IPS-18c (cell line): Measurements from ENCODE around the gene TLL1.

Experiments used
- H3K4me3 ChIP-seq: 2 replicates; pipeline ENCODE4 v1.7.0; 2013; ENCODE audit warnings: low read depth, mild to moderate bottlenecking, low read length, moderate library complexity; ENCODE audit not compliant: insufficient read depth
- H3K9me3 ChIP-seq: one replicate; pipeline ENCODE4 v1.6.1; 2013; ENCODE audit warnings: mild to moderate bottlenecking, low read length, moderate library complexity; ENCODE audit not compliant: control insufficient read depth, insufficient read depth

The TLL1 gene

DNA sequence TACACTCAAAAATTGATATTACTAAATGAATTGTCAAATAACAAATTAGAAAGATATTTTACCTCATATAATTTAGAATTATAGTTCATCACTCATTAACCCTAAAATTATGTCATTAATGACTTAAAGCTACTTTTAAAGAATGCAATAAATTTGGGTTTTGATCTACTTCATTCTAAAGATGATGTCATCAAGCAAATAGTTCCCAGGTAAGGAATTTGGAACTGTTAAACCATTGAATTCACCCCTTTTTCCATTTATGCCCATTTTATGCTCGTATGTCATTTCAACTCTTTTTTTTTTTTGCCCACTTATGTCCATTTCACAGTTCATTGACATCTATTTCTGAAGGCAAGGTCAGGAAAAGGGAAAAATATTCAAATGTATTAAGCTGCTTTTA lies 135.5 kb downstream of the TLL1 start:
- Histone ChIP-seq H3K4me3 (no peak overlapping the region), H3K9me3 (no peaks in the 10 kb centered on the region)

GRCh38 chr4:166012129-166013030 lies 139.3 kb downstream of the TLL1 start:
- Histone ChIP-seq H3K4me3 (no peak overlapping the region), H3K9me3 (no peaks in the 10 kb centered on the region)

GRCh38 chr4:166014411-166014810 lies 141.4 kb downstream of the TLL1 start:
- Histone ChIP-seq H3K9me3 (no peaks in the 10 kb centered on the region), H3K4me3 (no peak overlapping the region)

- H3K4me3 ChIP-seq: no peak overlapping the region
- no peaks in the 10 kb centered on the region for H3K9me3 ChIP-seq
Measured at GRCh38 chr4:166017804-166018203, 144.8 kb downstream of the TLL1 start.

GRCh38 chr4:166019441-166020220 lies 146.6 kb downstream of the TLL1 start:
- no peaks in the 10 kb centered on the region for H3K9me3 ChIP-seq

DNA sequence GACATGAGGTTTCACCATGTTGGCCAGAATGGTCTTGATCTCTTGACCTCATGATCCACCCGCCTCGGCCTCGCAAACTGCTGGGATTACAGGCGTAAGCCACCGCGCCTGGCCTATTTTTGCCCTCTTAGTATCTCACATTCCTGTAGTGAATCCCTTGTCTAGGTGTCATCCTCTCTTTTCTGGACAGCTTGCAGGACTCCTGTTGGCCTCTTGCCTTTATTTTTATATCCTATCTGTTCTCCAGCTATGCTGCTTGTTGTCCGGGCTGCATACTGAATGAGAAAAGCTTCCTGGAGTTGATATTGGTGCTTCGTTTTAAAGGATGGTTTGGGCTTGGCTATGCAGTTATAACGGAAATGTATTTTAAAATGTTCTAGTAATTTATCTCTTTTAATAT lies 148.6 kb downstream of the TLL1 start:
- Histone ChIP-seq H3K9me3 (no peaks in the 10 kb centered on the region), H3K4me3 (no peak overlapping the region)

More at GRCh38 chr4:166019441-166020220, 146.6 kb downstream of the TLL1 start:
- H3K4me3 ChIP-seq: no peak overlapping the region

DNA sequence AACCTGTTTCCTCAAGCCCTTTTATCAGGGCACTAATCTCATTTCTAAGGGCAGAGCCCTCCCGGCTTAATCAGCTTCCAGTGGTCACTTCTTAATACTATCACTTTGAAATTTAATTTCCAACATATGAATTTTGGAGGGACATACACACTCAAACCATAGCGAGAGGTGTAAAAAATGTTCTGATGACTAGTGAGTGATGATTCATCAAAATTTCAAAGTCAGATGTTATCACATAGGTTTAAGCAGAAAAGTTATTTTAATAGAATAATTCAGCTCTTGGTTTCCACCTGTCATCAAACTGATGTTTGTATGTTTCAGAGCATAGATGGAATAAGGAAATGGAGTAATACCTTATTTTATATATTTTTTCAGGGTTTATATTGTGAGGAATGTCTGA lies 161.9 kb downstream of the TLL1 start:
- no peak overlapping the region for H3K4me3 ChIP-seq

GRCh38 chr4:166039822-166040221 lies 166.8 kb downstream of the TLL1 start:
- H3K9me3 ChIP-seq: no peaks in the 10 kb centered on the region
- no peak overlapping the region for H3K4me3 ChIP-seq

More for the DNA sequence above, 161.9 kb downstream of the TLL1 start:
- no peaks in the 10 kb centered on the region for H3K9me3 ChIP-seq

DNA sequence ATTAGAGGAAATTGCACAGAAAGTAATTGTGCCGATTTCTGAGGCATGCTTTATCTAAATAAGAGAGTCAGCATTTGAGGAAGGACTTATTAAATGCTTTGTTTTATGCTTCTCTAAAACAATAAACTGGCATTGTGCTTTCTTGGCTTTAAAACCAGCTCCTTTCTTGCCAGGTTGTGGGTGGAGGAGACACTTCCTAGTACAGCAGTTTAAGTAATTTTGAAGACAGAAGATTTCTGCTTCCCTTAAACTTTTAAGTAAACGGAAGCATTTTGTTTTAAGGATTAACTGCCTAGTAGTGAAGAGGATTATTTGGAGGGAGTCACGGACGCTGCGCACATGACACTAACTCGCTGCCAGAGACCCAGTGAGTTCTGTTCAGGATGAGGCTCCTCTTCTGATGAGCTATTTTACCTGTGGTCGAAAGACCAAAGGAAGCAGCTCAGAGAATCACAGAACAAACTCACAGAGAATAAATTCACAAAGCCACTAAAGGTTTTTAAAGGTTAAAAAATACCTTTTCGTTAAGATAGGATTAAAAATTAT lies 169.5 kb downstream of the TLL1 start:
- Histone ChIP-seq H3K9me3 (no peaks in the 10 kb centered on the region), H3K4me3 (no peak overlapping the region)

- Histone ChIP-seq H3K4me3 (no peak overlapping the region), H3K9me3 (no peaks in the 10 kb centered on the region)
Measured at GRCh38 chr4:166043801-166044200, 170.8 kb downstream of the TLL1 start.

DNA sequence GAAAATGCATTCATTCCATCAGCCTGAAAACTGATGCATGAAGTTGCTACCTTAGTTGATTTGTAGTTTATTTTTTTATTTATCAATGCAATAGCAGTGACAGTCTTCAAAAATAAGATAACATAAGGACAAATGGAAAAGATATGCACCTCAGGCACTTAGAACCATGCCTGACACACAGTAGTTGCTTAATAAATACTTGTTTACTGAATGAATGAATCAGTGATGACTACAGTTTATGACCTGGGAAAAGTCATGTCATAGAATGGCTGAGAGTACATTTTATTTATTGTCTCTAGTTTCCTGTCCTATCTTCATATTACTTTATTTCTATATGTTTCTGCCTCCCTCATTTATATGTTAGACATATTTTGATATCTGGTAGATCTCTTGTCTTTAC lies 171.8 kb downstream of the TLL1 start:
- H3K9me3 ChIP-seq: no peaks in the 10 kb centered on the region
- H3K4me3 ChIP-seq: no peak overlapping the region

- no peaks in the 10 kb centered on the region for H3K9me3 ChIP-seq
- H3K4me3 ChIP-seq: no peak overlapping the region
Measured at GRCh38 chr4:166045457-166045856, 172.4 kb downstream of the TLL1 start.

DNA sequence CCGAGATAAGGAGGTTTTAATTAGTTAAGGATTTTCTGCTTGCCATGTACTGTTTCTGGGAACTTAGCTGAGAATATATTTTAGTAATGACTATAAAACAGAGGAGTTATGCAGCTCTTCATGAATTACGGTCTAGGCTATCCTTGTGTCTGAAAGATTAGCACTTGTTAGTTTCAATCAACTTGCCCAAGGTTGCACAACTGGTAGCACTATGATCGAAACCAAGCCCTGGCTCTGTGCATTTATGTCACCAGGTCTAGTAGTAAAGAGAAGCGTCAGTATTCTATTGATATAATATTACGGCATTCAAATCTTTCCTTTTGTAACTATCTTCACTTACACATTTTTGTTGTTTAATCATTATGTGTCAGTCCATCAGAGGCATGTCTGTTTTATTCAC lies 176.0 kb downstream of the TLL1 start:
- H3K9me3 ChIP-seq: no peaks in the 10 kb centered on the region
- H3K4me3 ChIP-seq: no peak overlapping the region

DNA sequence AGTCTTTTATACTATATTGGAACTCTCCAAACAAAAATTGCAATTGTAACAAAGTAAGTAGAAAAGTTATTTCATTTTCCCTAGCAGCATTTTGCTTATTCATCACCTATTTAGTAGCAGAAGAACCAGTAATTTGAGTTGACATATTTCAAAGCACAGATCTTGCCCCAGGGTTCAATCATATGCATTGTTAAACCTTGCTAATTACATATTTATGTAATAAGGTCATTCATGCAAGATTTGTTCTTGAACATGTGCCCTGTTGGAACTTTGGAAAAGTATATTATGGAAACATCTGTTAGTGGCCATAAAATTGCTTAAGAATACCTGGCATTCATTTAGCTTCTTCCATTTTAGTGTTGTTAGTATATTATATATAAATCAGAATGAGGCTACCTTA lies 191.7 kb downstream of the TLL1 start:
- H3K9me3 ChIP-seq: no peaks in the 10 kb centered on the region
- H3K4me3 ChIP-seq: no peak overlapping the region

DNA sequence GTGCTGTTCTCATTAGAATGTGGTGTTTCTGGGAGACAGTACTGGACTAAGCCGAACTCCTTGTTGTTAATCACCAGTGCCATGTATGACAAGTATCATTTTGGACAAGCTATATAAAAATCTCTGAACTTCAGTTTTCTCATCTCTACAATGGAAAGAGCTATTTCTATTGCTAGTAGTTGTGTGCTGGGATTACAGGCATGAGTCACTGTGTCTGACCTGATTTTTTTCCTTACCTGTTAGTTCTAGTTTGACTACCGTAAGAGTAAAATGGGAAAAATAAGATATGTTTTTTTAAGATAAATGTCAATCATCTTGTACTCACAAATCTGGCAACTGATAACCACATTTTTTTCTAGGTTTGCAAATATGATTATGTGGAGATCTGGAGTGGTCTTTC lies 192.3 kb downstream of the TLL1 start:
- no peaks in the 10 kb centered on the region for H3K9me3 ChIP-seq
- H3K4me3 ChIP-seq: no peak overlapping the region

- H3K4me3 ChIP-seq: no peak overlapping the region
Measured at GRCh38 chr4:166066936-166067335, 193.9 kb downstream of the TLL1 start.

GRCh38 chr4:166067915-166068314 lies 194.9 kb downstream of the TLL1 start:
- no peaks in the 10 kb centered on the region for H3K9me3 ChIP-seq
- no peak overlapping the region for H3K4me3 ChIP-seq

More at GRCh38 chr4:166066936-166067335, 193.9 kb downstream of the TLL1 start:
- H3K9me3 ChIP-seq: no peaks in the 10 kb centered on the region

- Histone ChIP-seq H3K9me3 (no peaks in the 10 kb centered on the region), H3K4me3 (no peak overlapping the region)
Measured at GRCh38 chr4:166073783-166074182, 200.7 kb downstream of the TLL1 start.
